Ovary (tissue), 3 donors: ENCODE results near the gene SFSWAP.
"Not testable (repeated sequence)": the region's sequence is repeated elsewhere in the genome, so short reads cannot be mapped to it uniquely, and the experiment has no call there.

Experiments
- CTCF ChIP-seq, 3 donors: fragments of 450-650 bp in 2 of 3; fragments of 200-600 bp in 1 of 3; IDR thresholded peaks; one replicate each; pipeline versions ENCODE4 v1.5.1 to v1.8.0; 2016 to 2022; ENCODE audit warnings: antibody characterized with exemption in 3 of 3, mild to moderate bottlenecking in 1 of 3
- EP300 ChIP-seq: sonication (generic); formaldehyde crosslinking; IDR thresholded peaks from one replicate; pipeline ENCODE4 v1.6.1; 2017; ENCODE audit warnings: antibody characterized with exemption
- POLR2A ChIP-seq: fragments of 450-650 bp; IDR thresholded peaks from one replicate; pipeline ENCODE4 v1.6.1; 2017; ENCODE audit warnings: antibody characterized with exemption, mild to moderate bottlenecking, moderate library complexity
- donor health status: DM: no; HTN: no; CAD: no.

- not testable (repeated sequence) for TF ChIP-seq CTCF (IDR thresholded peaks at IDR 0.05); POLR2A; EP300
These were observed 31.1 kb upstream of the SFSWAP start for GRCh38 chr12:131679816-131680215.
